Measurements from ENCODE around the gene FOXRED1. TPM values are rescaled to one million over a fixed set of nuclear protein-coding genes. Genes with fewer than 3 reads are reported as not detected.

FOXRED1 gene
- polyA plus RNA-seq, 1 donor (not counting 4 experiments of a cell fraction or from before 2014, with no cell fraction given) = 20.8 TPM

DNA sequence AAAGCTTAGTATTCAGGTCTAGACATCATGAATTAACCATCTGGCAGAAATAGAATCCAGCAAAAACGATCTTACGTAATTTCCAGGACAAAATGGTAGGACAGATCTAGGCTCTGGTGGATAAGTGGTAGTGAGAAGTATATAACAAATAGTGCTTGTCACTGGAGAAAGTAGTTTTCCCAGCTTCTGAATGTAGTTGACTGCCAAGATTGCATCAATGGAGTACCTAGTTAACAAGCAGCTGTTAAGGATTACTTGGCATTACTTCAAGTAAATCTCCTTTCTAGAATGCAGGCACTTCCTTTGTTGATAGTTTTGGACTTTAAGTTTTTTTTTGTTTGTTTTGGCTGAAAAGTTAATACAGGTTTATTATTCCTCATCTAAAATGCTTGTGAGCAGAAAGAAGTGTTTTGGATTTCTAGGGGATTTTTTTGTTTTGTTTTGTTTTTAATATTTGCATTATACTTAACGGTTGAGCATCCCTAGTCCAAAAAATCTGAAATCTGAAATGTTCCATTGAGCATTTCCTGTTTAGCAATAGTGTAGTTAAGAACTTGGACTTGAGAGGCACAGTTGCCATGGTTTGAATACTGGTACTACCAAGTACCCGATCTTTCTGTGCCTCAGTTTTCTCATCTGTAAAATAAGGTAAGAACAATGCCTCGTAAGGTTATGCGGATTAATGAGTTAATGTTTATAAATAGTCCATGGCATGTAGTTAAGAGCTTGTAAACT is 37.1 kb upstream of the FOXRED1 start:
- dilution Hi-C loops (cut with MboI; ENCODE audit: extremely low pct_ligation_motif_present, low sequenced_read_pairs) = no loop called here
- no peak overlapping the region for H3K9ac ChIP-seq (ENCODE audit: control insufficient read depth, extremely low read depth, insufficient read depth, low read length)
- no peak overlapping the region for H2AFZ ChIP-seq (ENCODE audit: control insufficient read depth, low read length)
- no peak for TF ChIP-seq EZH2 (IDR thresholded peaks at IDR 0.05; ENCODE audit: low read length)
- TF ChIP-seq, protein P1, sequence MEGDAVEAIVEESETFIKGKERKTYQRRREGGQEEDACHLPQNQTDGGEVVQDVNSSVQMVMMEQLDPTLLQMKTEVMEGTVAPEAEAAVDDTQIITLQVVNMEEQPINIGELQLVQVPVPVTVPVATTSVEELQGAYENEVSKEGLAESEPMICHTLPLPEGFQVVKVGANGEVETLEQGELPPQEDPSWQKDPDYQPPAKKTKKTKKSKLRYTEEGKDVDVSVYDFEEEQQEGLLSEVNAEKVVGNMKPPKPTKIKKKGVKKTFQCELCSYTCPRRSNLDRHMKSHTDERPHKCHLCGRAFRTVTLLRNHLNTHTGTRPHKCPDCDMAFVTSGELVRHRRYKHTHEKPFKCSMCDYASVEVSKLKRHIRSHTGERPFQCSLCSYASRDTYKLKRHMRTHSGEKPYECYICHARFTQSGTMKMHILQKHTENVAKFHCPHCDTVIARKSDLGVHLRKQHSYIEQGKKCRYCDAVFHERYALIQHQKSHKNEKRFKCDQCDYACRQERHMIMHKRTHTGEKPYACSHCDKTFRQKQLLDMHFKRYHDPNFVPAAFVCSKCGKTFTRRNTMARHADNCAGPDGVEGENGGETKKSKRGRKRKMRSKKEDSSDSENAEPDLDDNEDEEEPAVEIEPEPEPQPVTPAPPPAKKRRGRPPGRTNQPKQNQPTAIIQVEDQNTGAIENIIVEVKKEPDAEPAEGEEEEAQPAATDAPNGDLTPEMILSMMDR (optimal IDR thresholded peaks at IDR 0.05 in 1 of 3, IDR thresholded peaks at IDR 0.05 in 1 of 3, conservative IDR thresholded peaks at IDR 0.05 in 1 of 3; ENCODE audit: extremely low read depth in 1 of 3, insufficient read depth in 2 of 3, low read length in 3 of 3) = no peak
- no peaks in the 10 kb centered on the region for H3K9me3 ChIP-seq (ENCODE audit: control insufficient read depth, low read depth, low read length)
- no peak for FAIRE-seq
- H3K9me1 ChIP-seq (ENCODE audit: control insufficient read depth, extremely low read depth, insufficient read depth, low read length) = no peaks in the 10 kb centered on the region
- H4K20me1 ChIP-seq (ENCODE audit: control insufficient read depth, extremely low read depth, insufficient read depth, low read length) = no peaks in the 10 kb centered on the region
- H3K4me2 ChIP-seq (ENCODE audit: control insufficient read depth, extremely low read depth, insufficient read depth, low read depth, low read length) = no peak overlapping the region
- H3K79me2 ChIP-seq (ENCODE audit: control insufficient read depth, insufficient read depth, low read length) = no peaks in the 10 kb centered on the region
- no peak for DNase-seq (ENCODE audit: low read depth, low spot score)
- H3K27ac ChIP-seq (ENCODE audit: control insufficient read depth, insufficient read depth, low read length) = no peak overlapping the region
- no peak overlapping the region for H3K4me3 ChIP-seq (ENCODE audit: control insufficient read depth in 2 of 3, extremely low read depth in 1 of 3, insufficient read depth in 2 of 3, low read depth in 1 of 3, low read length in 3 of 3)
- peaks cover 0 to 5% of the 10 kb centered on the region in 2 experiments for H3K36me3 ChIP-seq (ENCODE audit: control insufficient read depth in 2 of 2, extremely low read depth in 1 of 2, insufficient read depth in 2 of 2, low read length in 2 of 2)
- no peaks in the 10 kb centered on the region for H3K4me1 ChIP-seq (ENCODE audit: control insufficient read depth, extremely low read depth, insufficient read depth, low read length)
- H3K27me3 ChIP-seq (ENCODE audit: control insufficient read depth, extremely low read depth, insufficient read depth, low read length) = no peaks in the 10 kb centered on the region

DNA sequence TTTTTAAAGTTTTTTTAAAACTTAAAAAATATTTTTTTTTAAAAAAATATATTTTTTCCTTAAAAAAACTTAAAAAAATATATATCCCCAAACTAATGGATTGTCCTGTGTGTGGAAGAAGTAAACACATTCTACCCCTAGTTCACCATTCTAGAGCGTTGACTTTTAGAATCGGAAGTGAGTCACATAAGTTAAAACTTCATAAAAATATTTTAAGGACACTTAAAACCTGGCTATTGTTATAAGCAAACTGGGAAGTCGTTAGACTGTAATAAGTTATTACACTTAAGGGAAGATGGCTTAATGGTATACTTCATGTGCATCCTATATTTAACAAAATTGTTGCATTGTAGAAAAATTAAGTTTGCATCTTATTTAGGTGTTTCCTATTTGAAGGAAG is 36.3 kb upstream of the FOXRED1 start:
- H4K20me1 ChIP-seq (ENCODE audit: control insufficient read depth, extremely low read depth, insufficient read depth, low read length) = no peaks in the 10 kb centered on the region
- no peak overlapping the region for H3K4me3 ChIP-seq (ENCODE audit: control insufficient read depth in 2 of 3, extremely low read depth in 1 of 3, insufficient read depth in 2 of 3, low read depth in 1 of 3, low read length in 3 of 3)
- H3K9ac ChIP-seq (ENCODE audit: control insufficient read depth, extremely low read depth, insufficient read depth, low read length) = no peak overlapping the region
- no peaks in the 10 kb centered on the region for H3K27me3 ChIP-seq (ENCODE audit: control insufficient read depth, extremely low read depth, insufficient read depth, low read length)
- dilution Hi-C loops (cut with MboI; ENCODE audit: extremely low pct_ligation_motif_present, low sequenced_read_pairs) = no loop called here
- TF ChIP-seq, protein P1 (optimal IDR thresholded peaks at IDR 0.05 in 1 of 3, IDR thresholded peaks at IDR 0.05 in 1 of 3, conservative IDR thresholded peaks at IDR 0.05 in 1 of 3; ENCODE audit: extremely low read depth in 1 of 3, insufficient read depth in 2 of 3, low read length in 3 of 3) = no peak
- no peak for TF ChIP-seq EZH2 (IDR thresholded peaks at IDR 0.05; ENCODE audit: low read length)
- no peaks in the 10 kb centered on the region for H3K4me1 ChIP-seq (ENCODE audit: control insufficient read depth, extremely low read depth, insufficient read depth, low read length)
- H3K9me1 ChIP-seq (ENCODE audit: control insufficient read depth, extremely low read depth, insufficient read depth, low read length) = no peaks in the 10 kb centered on the region
- H2AFZ ChIP-seq (ENCODE audit: control insufficient read depth, low read length) = no peak overlapping the region
- DNase-seq (ENCODE audit: low read depth, low spot score) = no peak
- H3K9me3 ChIP-seq (ENCODE audit: control insufficient read depth, low read depth, low read length) = no peaks in the 10 kb centered on the region
- no peak overlapping the region for H3K27ac ChIP-seq (ENCODE audit: control insufficient read depth, insufficient read depth, low read length)
- peaks cover 0 to 5% of the 10 kb centered on the region in 2 experiments for H3K36me3 ChIP-seq (ENCODE audit: control insufficient read depth in 2 of 2, extremely low read depth in 1 of 2, insufficient read depth in 2 of 2, low read length in 2 of 2)
- FAIRE-seq = no peak
- no peak overlapping the region for H3K4me2 ChIP-seq (ENCODE audit: control insufficient read depth, extremely low read depth, insufficient read depth, low read depth, low read length)
- H3K79me2 ChIP-seq (ENCODE audit: control insufficient read depth, insufficient read depth, low read length) = no peaks in the 10 kb centered on the region

Measured in keratinocyte (primary cell).